Activated effector memory CD4-positive, alpha-beta T cell treated with anti-CD3 and anti-CD28 coated beads, Interleukin-2, amount 50 U/mL, for 16 hours (primary cell): Measurements from ENCODE around the gene CLEC4D.
"Not testable (repeated sequence)": the region's sequence is repeated elsewhere in the genome, so short reads cannot be mapped to it uniquely, and the experiment has no call there.

Source experiments
- DNase-seq: peaks from one replicate; pipeline ENCODE4 v3.0.0-alpha.2; 2020

CLEC4D gene

DNA sequence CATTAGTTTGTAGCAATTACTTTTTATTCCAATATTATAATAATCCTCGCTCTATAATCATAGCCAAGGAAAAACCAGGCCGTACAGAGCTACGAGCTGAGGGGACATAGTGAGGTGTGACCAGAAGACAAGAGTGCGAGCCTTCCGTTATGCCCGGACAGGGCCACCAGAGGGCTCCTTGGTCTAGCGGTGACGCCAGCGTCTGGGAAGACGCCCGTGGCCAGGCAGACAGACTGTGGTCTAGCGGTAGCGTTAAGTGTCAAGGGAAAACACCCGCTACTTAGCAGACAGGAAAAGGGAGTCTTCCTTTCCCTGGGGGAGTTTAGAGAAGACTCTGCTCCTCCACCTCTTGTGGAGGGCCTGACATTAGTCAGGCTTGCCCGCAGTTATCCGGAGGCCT is 24.5 kb downstream of the CLEC4D start:
- not testable (repeated sequence) for DNase-seq

DNA sequence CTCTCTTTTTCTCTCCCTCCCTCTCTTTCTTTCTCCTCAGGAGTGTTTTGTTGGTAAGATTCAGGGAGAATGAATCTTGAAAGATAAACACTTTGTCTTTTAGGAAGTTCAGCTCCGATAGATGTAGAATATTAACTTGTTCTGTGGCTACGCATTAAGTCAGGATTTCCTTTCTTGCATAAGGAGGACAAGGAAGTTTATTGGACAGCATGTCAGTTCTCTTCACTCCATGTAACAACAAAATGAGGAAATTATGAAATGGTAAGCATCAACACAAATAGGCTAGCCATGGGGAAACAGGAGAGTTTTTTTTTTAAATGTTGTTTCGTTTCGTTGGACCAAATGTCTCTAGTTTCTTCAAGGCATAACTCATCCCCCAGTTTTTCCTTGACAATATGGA is 27.5 kb downstream of the CLEC4D start, which contains the start of gene CLEC4E:
CLEC4E (minus strand) TSS at position 75 of the 400 bp plus-strand sequence. CDS start 108 bp downstream, outside the sequence.
- not testable (repeated sequence) for DNase-seq

GRCh38 chr12:8541562-8541961 is 28.3 kb downstream of the CLEC4D start:
- no peak for DNase-seq

GRCh38 chr12:8544295-8544694 is 31.0 kb downstream of the CLEC4D start:
- peak; percentile 85 for DNase-seq

- no peak for DNase-seq
Measured at GRCh38 chr12:8546591-8546990, 33.3 kb downstream of the CLEC4D start.

- no peak for DNase-seq
Measured at GRCh38 chr12:8547645-8548044, 34.3 kb downstream of the CLEC4D start.

- DNase-seq, result no peak
Measured at GRCh38 chr12:8548192-8548591, 34.9 kb downstream of the CLEC4D start.

DNA sequence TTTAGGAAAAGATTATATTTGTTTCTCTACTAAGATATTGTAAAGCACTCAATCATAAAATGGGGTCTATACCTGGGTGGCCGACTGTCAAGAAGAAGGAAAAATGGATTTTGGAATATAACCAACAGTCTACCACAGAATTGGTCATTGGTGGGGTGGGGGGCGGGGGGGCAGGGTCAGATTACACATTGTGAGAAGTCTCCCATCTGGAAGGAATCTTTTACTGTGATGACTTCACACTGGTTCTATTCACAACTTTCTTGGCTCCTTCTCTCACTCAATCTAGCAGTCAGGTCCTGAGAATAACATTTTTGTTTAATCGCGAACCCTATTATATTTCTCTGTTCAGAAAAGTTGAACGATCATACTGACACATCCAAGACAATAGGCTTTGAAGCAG is 36.1 kb downstream of the CLEC4D start:
- DNase-seq, result no peak

- no peak for DNase-seq
Measured at GRCh38 chr12:8553088-8553627, 39.9 kb downstream of the CLEC4D start.

DNA sequence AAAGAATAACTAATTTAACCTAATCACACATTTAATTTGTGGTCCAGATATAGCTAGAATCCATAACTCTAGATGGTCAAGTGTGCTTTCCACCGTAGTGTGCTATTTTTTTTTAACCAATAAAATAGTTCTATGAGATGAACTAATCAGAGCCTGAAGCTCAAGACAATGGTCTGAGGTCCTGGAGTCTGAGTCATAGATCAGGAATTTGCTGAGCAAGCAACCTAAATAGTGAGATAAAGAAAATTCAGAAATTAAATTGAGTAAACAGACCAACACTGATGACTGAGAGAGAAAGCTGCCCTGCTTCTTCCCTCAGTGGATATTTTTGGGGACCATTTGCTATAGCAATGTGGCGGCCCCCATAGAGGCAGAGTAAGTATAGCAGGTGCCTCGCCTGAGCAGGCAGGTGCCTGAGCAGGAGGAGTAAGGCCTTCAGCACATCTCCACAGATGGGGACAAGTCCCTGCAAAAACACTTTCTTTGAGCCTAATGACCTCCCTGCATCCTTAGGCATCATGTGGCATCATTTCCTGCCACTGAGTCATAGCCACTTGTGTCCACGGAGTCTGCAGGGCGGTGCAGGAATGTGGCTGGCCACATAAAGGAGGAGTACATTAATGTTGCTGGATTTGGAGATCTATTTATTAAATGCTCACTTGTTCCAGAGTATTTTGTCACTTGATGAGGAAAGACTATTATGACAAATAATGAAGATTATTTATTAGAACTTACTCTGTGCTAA is 41.3 kb downstream of the CLEC4D start:
- no peak for DNase-seq

DNA sequence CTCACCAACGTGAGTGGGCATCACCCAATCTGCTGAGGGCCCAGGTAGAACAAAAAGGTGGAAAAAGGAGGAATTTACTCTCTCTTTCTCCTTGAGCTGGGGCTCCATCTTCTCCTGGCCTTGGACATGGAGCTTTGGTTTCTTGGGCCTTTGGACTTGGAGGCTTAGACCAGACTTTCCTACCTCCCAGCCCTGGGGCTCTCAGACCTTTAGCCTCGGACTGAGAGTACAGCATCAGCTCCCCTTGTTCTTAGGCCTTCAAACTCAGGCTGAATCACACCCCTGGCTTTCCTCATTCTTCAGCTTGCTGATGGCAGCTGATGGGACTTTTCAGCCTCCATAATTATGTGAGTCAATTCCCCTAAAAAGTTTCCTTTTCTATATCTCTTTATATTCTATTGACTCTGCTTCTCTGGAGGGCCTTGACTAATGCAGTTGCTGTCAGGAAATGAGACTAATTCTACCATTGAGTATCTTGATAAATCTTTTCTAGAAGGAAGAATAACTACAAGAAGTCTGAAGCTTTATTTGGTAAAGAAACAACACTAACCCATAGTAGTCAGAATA is 43.3 kb downstream of the CLEC4D start:
- DNase-seq, result no peak

GRCh38 chr12:8559676-8560075 is 46.4 kb downstream of the CLEC4D start:
- DNase-seq, result no peak

DNA sequence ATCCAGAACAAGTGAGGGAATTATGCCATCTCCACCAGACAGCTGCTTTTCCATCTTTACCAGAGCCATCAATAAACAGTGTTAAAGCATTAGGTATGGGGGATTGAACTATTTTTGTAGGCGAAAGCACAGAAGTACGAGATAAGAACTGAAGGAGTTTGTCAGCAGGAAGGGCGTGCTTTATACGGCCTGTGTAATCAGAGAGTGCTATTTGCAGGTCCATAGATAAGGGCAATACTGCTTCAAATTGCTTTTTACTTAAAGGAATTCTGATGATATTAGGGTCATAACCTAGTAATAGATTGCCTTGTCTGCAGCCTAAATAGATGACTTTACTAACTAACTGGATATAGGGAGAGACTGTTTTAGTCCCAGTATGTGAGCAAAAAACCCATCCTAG is 47.7 kb downstream of the CLEC4D start:
- no peak for DNase-seq

GRCh38 chr12:8562310-8562709 is 49.0 kb downstream of the CLEC4D start:
- no peak for DNase-seq

GRCh38 chr12:8563356-8563755 is 50.1 kb downstream of the CLEC4D start:
- no peak for DNase-seq

- no peak for DNase-seq
Measured at GRCh38 chr12:8564656-8565055, 51.4 kb downstream of the CLEC4D start.

- not testable (repeated sequence) for DNase-seq
Measured at GRCh38 chr12:8566052-8566451, 52.7 kb downstream of the CLEC4D start.

DNA sequence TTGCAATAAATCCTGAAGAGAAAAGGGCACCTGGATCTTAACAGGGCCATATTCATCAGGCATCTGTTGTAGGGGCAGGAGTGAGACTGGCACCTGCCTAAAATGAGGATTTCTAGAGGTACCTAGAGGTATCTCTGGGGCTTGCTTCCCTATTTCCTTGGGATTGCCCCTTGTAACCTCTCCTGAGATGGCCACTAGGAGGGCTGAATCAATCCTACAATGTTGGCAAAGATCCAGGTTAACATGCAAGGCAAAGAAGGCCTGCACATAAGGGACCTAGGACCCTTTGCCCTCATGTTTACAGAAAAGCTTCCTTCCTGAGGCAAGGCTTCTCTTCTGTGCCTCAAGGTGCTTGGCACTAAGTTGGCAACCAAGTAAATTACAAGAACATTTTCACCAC is 53.2 kb downstream of the CLEC4D start:
- DNase-seq, result no peak
